ENCODE data around the gene CDR2. TPM values are rescaled to one million over a fixed set of nuclear protein-coding genes. Genes with fewer than 3 reads are reported as not detected.

CDR2 gene
- total and polyA plus RNA-seq, 2 of the 13 experiments (the other 11 are each of a cell fraction or from before 2014, with no cell fraction given) = 59.0 to 78.9 TPM

DNA sequence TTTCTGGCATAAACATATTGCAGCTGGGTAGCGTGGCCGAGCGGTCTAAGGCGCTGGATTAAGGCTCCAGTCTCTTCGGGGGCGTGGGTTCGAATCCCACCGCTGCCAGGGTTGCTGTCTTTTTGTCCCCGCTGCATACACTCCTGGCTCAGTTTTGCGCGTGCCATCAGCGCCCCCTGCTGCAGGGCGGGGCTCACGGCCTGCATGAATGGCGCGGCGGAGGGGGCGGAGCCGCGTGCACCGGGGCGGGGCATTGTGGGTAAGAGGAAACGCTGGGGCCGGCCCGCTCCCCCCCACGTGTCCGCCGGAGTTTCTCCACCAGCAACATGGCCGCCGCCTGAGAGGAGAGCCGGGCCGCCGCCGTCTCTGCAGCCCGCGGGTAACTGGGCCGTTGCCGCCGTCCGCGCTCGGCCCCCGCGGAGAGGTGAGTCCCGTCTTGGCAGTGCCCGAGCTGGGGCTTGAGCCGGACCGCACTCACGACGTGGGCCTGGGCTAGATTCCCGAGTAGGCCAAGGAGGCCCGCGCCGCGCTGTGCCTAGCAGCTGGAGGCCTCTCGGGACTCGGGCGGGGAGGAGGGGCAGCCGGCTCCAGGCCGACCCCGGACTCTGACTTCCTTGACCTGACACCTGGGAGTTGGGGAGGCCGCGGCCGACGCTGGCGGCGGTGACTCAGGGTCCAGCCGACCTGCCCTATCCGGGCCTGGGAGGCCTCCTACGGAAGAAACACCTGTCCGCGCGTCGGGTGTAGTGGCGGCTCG lies 77.1 kb downstream of the CDR2 start, which contains the start of gene POLR3E (continued):
- TF ChIP-seq, protein P1, sequence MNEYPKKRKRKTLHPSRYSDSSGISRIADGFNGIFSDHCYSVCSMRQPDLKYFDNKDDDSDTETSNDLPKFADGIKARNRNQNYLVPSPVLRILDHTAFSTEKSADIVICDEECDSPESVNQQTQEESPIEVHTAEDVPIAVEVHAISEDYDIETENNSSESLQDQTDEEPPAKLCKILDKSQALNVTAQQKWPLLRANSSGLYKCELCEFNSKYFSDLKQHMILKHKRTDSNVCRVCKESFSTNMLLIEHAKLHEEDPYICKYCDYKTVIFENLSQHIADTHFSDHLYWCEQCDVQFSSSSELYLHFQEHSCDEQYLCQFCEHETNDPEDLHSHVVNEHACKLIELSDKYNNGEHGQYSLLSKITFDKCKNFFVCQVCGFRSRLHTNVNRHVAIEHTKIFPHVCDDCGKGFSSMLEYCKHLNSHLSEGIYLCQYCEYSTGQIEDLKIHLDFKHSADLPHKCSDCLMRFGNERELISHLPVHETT (CRISPR knock-in tag; conservative IDR thresholded peaks at IDR 0.05) = peak; percentile 97
- TF ChIP-seq ZNF136 (CRISPR knock-in tag; IDR thresholded peaks at IDR 0.05; ENCODE audit: low read depth) = peak; percentile 99
- TF ChIP-seq ZBTB3 (CRISPR knock-in tag; IDR thresholded peaks at IDR 0.05; ENCODE audit: borderline replicate concordance, low read depth) = peak; percentile 97
- TF ChIP-seq, protein P2, sequence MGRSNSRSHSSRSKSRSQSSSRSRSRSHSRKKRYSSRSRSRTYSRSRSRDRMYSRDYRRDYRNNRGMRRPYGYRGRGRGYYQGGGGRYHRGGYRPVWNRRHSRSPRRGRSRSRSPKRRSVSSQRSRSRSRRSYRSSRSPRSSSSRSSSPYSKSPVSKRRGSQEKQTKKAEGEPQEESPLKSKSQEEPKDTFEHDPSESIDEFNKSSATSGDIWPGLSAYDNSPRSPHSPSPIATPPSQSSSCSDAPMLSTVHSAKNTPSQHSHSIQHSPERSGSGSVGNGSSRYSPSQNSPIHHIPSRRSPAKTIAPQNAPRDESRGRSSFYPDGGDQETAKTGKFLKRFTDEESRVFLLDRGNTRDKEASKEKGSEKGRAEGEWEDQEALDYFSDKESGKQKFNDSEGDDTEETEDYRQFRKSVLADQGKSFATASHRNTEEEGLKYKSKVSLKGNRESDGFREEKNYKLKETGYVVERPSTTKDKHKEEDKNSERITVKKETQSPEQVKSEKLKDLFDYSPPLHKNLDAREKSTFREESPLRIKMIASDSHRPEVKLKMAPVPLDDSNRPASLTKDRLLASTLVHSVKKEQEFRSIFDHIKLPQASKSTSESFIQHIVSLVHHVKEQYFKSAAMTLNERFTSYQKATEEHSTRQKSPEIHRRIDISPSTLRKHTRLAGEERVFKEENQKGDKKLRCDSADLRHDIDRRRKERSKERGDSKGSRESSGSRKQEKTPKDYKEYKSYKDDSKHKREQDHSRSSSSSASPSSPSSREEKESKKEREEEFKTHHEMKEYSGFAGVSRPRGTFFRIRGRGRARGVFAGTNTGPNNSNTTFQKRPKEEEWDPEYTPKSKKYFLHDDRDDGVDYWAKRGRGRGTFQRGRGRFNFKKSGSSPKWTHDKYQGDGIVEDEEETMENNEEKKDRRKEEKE (IDR thresholded peaks at IDR 0.05) = no peak
- no peak for TF ChIP-seq ZNF180 (CRISPR knock-in tag; IDR thresholded peaks at IDR 0.05; ENCODE audit: borderline replicate concordance, low read depth)
- TF ChIP-seq RCOR2 (CRISPR knock-in tag; IDR thresholded peaks at IDR 0.05) = peak; percentile 96
- TF ChIP-seq AGO1 (IDR thresholded peaks at IDR 0.05; ENCODE audit: low read depth, low read length, poor library complexity, severe bottlenecking) = peak; percentile 85
- TF ChIP-seq PCBP1 (IDR thresholded peaks at IDR 0.05; ENCODE audit: borderline replicate concordance, low read depth, low read length) = peak; percentile 75; the same call in 1 of the 2 replicates
- TF ChIP-seq ELF1 (CRISPR knock-in tag; IDR thresholded peaks at IDR 0.05) = peak; percentile 88
- TF ChIP-seq ARNTL (CRISPR knock-in tag; IDR thresholded peaks at IDR 0.05) = peak; percentile 96
- peak; percentile 97 for TF ChIP-seq SAP130 (CRISPR knock-in tag; IDR thresholded peaks at IDR 0.05; ENCODE audit: low read depth)
- peak; percentile 88; the same call in 1 of the 2 replicates for TF ChIP-seq ZNF724P (CRISPR knock-in tag; IDR thresholded peaks at IDR 0.05; ENCODE audit: borderline replicate concordance)
- peak; percentile 100 for TF ChIP-seq PHF5A (CRISPR knock-in tag; IDR thresholded peaks at IDR 0.05; ENCODE audit: low read depth, unreplicated experiment)
- TF ChIP-seq ZNF703 (CRISPR knock-in tag; IDR thresholded peaks at IDR 0.05; ENCODE audit: borderline replicate concordance) = peak; percentile 95; the same call in 1 of the 2 replicates
- peak; percentile 23; the same call in 1 of the 2 replicates for TF ChIP-seq TEAD2 (CRISPR knock-in tag; IDR thresholded peaks at IDR 0.05)
- TF ChIP-seq ZBTB21 (CRISPR knock-in tag; IDR thresholded peaks at IDR 0.05) = peak; percentile 58
- peak; percentile 100 for TF ChIP-seq ZNF580 (CRISPR knock-in tag; IDR thresholded peaks at IDR 0.05; ENCODE audit: borderline replicate concordance, low read depth)
- TF ChIP-seq ZNF138 (CRISPR knock-in tag; IDR thresholded peaks at IDR 0.05; ENCODE audit: low read depth) = peak; percentile 98

Data from HepG2 (cell line).